Neutrophil (primary cell): ENCODE measurements around the gene ANXA2.

Experiments used
- H3K27ac ChIP-seq: fragments of 200-600 bp; sonication (generic); 2 replicates; pipeline ENCODE4 v1.5.1; 2016; ENCODE audit warnings: mild to moderate bottlenecking, moderate library complexity
- H3K27me3 ChIP-seq: fragments of 200-600 bp; sonication (generic); 2 replicates; pipeline ENCODE4 v1.6.0; 2016; ENCODE audit warnings: mild to moderate bottlenecking
- H3K36me3 ChIP-seq: fragments of 200-600 bp; sonication (generic); 2 replicates; pipeline ENCODE4 v1.5.1; 2017
- H3K4me1 ChIP-seq, 2 experiments: fragments of 200-600 bp in 1 of 2; sonication (generic) in 1 of 2; 1 replicate in 1 of 2; 2 replicates in 1 of 2; pipeline versions ENCODE4 v1.5.1 to v1.6.1; 2013 to 2016; ENCODE audit warnings: low read depth in 1 of 2, low read length in 1 of 2, mild to moderate bottlenecking in 1 of 2, moderate library complexity in 1 of 2; ENCODE audit not compliant: control insufficient read depth in 1 of 2, insufficient read depth in 1 of 2
- H3K4me3 ChIP-seq, 2 experiments: fragments of 200-600 bp in 1 of 2; sonication (generic) in 1 of 2; 1 replicate in 1 of 2; 2 replicates in 1 of 2; pipeline ENCODE4 v1.5.1; 2013 to 2016; ENCODE audit warnings: low read depth in 1 of 2, low read length in 1 of 2, mild to moderate bottlenecking in 1 of 2, moderate library complexity in 1 of 2
- H3K9me3 ChIP-seq: fragments of 200-600 bp; sonication (generic); 2 replicates; pipeline ENCODE4 v1.5.1; 2016
- TF ChIP-seq, protein P1 (sequence below): fragments of 200-600 bp; sonication (generic); IDR thresholded peaks from 2 replicates; pipeline ENCODE4 v1.5.1; 2016; ENCODE audit warnings: antibody characterized with exemption

Gene ANXA2

DNA sequence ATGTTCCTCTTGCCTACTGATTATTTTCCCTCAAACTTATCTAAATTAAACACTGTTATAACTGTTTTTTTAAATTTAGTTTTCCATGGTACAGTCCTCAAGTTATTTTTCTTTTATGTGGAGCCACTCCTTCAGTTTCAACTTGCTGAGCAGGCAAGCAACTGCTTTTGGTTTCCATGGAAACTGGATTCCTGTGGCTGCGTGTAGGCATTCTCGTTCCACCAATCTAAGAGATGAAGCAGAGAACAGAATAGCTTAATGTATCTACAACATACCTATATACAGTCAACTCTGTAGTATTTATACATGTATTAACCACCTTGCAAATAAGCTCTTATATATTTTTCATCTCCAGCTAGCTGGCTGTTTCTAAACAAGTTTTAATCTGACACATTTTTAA lies 25.8 kb upstream of the ANXA2 start:
- no peak overlapping the region for H3K4me3 ChIP-seq
- peaks cover 10% of the 10 kb centered on the region for H3K36me3 ChIP-seq
- no peaks in the 10 kb centered on the region for H3K27me3 ChIP-seq
- no peaks in the 10 kb centered on the region for H3K9me3 ChIP-seq
- peaks cover 0 to 6% of the 10 kb centered on the region in 2 experiments for H3K4me1 ChIP-seq
- peak overlapping the region; percentile 19 for H3K27ac ChIP-seq
- TF ChIP-seq, protein P1, sequence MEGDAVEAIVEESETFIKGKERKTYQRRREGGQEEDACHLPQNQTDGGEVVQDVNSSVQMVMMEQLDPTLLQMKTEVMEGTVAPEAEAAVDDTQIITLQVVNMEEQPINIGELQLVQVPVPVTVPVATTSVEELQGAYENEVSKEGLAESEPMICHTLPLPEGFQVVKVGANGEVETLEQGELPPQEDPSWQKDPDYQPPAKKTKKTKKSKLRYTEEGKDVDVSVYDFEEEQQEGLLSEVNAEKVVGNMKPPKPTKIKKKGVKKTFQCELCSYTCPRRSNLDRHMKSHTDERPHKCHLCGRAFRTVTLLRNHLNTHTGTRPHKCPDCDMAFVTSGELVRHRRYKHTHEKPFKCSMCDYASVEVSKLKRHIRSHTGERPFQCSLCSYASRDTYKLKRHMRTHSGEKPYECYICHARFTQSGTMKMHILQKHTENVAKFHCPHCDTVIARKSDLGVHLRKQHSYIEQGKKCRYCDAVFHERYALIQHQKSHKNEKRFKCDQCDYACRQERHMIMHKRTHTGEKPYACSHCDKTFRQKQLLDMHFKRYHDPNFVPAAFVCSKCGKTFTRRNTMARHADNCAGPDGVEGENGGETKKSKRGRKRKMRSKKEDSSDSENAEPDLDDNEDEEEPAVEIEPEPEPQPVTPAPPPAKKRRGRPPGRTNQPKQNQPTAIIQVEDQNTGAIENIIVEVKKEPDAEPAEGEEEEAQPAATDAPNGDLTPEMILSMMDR = no peak

DNA sequence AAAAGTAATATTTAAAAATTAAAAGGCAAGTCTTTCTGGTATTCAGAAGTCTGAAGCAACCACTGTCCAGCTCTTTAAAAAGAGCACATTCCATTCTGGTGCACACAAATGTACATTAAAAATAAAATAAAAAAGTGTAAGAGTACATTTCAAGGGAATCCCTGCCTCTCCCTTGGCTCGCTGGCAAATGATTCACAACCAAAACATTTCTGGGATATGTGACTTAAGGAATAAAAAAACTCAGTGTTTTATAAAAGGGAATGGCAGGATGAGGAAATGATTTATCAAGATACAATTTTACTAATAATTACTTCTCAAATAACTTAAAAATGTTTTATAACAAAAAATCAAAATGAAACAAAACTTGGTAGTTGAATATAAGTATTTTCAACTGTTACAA lies 23.8 kb upstream of the ANXA2 start:
- H3K4me3 ChIP-seq = no peak overlapping the region
- H3K36me3 ChIP-seq = peaks cover 4% of the 10 kb centered on the region
- TF ChIP-seq, protein P1 = no peak
- peaks cover 0 to 6% of the 10 kb centered on the region in 2 experiments for H3K4me1 ChIP-seq
- H3K27me3 ChIP-seq = no peaks in the 10 kb centered on the region
- no peak overlapping the region for H3K27ac ChIP-seq
- no peaks in the 10 kb centered on the region for H3K9me3 ChIP-seq

DNA sequence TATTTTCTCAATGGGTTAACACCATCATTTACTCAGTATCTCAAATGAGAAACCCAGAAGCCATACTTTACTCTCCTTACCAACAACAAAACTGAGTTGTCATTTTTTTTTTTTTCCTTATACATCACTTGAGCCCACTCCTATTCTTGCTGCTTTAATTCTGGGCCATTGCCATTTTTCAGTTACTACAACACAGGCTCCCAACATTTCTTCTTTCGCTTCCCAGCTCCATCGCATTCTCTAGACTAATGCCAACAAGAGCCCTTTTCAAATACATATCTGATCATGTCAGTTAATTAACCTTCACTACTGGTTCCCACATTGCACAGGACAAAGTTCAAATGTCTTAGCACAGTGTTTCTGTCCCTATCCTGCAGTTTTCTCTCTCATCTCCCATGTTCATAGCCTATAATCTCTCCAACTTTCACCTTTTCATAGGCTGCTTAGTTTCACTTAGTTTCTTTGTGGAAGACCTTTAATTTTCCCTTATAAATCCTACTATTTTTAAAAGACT lies 22.5 kb upstream of the ANXA2 start:
- Histone ChIP-seq H3K4me1 (peaks cover 0 to 6% of the 10 kb centered on the region in 2 experiments), H3K27ac (no peak overlapping the region), H3K27me3 (no peaks in the 10 kb centered on the region), H3K36me3 (peaks cover 4% of the 10 kb centered on the region), H3K9me3 (no peaks in the 10 kb centered on the region), H3K4me3 (no peak overlapping the region)
- TF ChIP-seq, protein P1 = no peak

DNA sequence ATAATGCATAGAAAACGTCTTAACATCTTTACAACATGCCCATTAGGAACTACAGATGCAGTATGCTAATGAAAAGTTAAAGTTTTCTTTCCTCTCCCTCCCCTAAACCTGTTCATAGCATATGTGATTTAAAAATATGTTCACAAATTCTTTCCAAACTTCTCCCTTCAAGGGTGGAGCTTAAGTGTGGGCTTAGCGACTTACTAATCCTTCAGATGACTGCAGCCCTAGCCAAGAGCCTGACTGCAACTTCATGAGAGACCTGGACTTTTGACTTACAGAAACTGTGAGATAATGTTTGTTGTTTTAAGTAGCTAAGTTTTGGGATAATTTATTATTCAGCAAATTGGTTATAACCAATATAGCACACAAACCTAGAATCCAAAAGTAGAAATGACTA lies 22.0 kb upstream of the ANXA2 start:
- peaks cover 0 to 5% of the 10 kb centered on the region in 2 experiments for H3K4me1 ChIP-seq
- TF ChIP-seq, protein P1 = no peak

DNA sequence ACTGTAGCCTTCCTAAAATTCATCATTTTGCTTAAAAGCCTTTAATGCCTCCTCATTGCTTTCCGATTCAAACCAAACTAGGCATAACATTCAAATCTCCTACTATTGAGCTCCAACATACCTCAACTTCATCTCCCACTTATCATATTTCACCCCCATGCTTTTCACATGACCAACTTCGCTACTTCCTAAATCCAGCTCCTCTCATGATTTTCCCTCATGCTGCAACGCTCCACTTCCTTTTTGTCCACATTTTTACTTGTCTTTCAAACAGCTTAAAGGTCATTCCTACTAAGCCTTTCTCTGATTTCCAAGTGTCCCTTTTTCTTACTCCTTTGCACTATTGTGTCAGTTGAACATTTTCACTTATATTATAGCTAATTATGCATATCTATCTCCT lies 20.3 kb upstream of the ANXA2 start:
- Histone ChIP-seq H3K36me3 (peaks cover 4% of the 10 kb centered on the region), H3K4me3 (no peak overlapping the region), H3K27me3 (no peaks in the 10 kb centered on the region), H3K4me1 (no peaks in the 10 kb centered on the region), H3K9me3 (no peaks in the 10 kb centered on the region), H3K27ac (no peak overlapping the region)
- TF ChIP-seq, protein P1 = no peak

More for the DNA sequence above, 22.0 kb upstream of the ANXA2 start:
- Histone ChIP-seq H3K27ac (no peak overlapping the region), H3K4me3 (no peak overlapping the region), H3K9me3 (no peaks in the 10 kb centered on the region), H3K27me3 (no peaks in the 10 kb centered on the region), H3K36me3 (peaks cover 4% of the 10 kb centered on the region)

DNA sequence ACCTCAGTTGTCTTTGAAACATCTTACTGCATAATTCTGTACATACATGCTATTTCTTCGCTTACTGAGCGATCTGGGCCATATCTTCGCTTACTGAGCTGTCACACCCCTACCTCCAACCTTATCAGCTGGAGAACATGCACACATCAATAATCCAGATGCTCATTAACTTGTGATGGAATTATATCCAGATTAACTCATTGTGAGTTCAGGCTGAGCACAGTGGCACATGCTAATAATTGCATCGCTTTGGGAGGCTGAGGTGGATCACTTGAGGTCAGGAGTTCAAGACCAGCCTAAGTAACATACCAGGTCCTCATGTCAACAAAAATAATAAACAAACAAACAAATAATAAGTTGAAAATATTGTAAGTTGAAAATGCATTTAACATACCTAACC lies 19.3 kb upstream of the ANXA2 start:
- Histone ChIP-seq H3K4me1 (no peaks in the 10 kb centered on the region), H3K27me3 (no peaks in the 10 kb centered on the region), H3K9me3 (no peaks in the 10 kb centered on the region), H3K36me3 (peaks cover under 1% of the 10 kb centered on the region), H3K27ac (no peak overlapping the region), H3K4me3 (no peak overlapping the region)
- TF ChIP-seq, protein P1 = no peak
